ENCODE measurements around the gene GPATCH8.

GRCh38 chr17:44402564-44403172 is 100.5 kb downstream of the GPATCH8 start:
- TF ChIP-seq, protein P1, sequence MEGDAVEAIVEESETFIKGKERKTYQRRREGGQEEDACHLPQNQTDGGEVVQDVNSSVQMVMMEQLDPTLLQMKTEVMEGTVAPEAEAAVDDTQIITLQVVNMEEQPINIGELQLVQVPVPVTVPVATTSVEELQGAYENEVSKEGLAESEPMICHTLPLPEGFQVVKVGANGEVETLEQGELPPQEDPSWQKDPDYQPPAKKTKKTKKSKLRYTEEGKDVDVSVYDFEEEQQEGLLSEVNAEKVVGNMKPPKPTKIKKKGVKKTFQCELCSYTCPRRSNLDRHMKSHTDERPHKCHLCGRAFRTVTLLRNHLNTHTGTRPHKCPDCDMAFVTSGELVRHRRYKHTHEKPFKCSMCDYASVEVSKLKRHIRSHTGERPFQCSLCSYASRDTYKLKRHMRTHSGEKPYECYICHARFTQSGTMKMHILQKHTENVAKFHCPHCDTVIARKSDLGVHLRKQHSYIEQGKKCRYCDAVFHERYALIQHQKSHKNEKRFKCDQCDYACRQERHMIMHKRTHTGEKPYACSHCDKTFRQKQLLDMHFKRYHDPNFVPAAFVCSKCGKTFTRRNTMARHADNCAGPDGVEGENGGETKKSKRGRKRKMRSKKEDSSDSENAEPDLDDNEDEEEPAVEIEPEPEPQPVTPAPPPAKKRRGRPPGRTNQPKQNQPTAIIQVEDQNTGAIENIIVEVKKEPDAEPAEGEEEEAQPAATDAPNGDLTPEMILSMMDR (IDR thresholded peaks at IDR 0.05) = no peak
- TF ChIP-seq EP300 (IDR thresholded peaks at IDR 0.05) (no peak), POLR2A (IDR thresholded peaks at IDR 0.05) (no peak)
